ENCODE data around the gene ZFHX3.

ZFHX3 gene

GRCh38 chr16:72946063-72946462 lies 101.9 kb downstream of the ZFHX3 start:
- DNase-seq = no peak

- DNase-seq = no peak
Measured at GRCh38 chr16:72945611-72946010, 102.3 kb downstream of the ZFHX3 start.

GRCh38 chr16:72944757-72945485 lies 103.0 kb downstream of the ZFHX3 start:
- DNase-seq = no peak

- DNase-seq = no peak
Measured at GRCh38 chr16:72942021-72942420, 105.9 kb downstream of the ZFHX3 start.

- DNase-seq = no peak
Measured at GRCh38 chr16:72940886-72941285, 107.0 kb downstream of the ZFHX3 start.

- no peak for DNase-seq
Measured at GRCh38 chr16:72939247-72939646, 108.7 kb downstream of the ZFHX3 start.

- DNase-seq = no peak
Measured at GRCh38 chr16:72938795-72939164, 109.1 kb downstream of the ZFHX3 start.

GRCh38 chr16:72937916-72938794 lies 109.8 kb downstream of the ZFHX3 start:
- DNase-seq = no peak

- DNase-seq = no peak
Measured at GRCh38 chr16:72937360-72937759, 110.6 kb downstream of the ZFHX3 start.

GRCh38 chr16:72936408-72936807 lies 111.5 kb downstream of the ZFHX3 start:
- no peak for DNase-seq

- no peak for DNase-seq
Measured at GRCh38 chr16:72935896-72936295, 112.0 kb downstream of the ZFHX3 start.

- DNase-seq = no peak
Measured at GRCh38 chr16:72934636-72935403, 113.1 kb downstream of the ZFHX3 start.

- DNase-seq = no peak
Measured at GRCh38 chr16:72932677-72933335, 115.1 kb downstream of the ZFHX3 start.

GRCh38 chr16:72932050-72932449 lies 115.9 kb downstream of the ZFHX3 start:
- DNase-seq = no peak

GRCh38 chr16:72930396-72930795 lies 117.5 kb downstream of the ZFHX3 start:
- DNase-seq = no peak

- DNase-seq = no peak
Measured at GRCh38 chr16:72928090-72928981, 119.6 kb downstream of the ZFHX3 start.

GRCh38 chr16:72927199-72928089 lies 120.5 kb downstream of the ZFHX3 start:
- DNase-seq = no peak

- DNase-seq = no peak
Measured at GRCh38 chr16:72926177-72927070, 121.5 kb downstream of the ZFHX3 start.

GRCh38 chr16:72925631-72925979 lies 122.3 kb downstream of the ZFHX3 start:
- DNase-seq = no peak
